ENCODE data around the gene FTO.
A peak's percentile ranks its signal among the peaks of the same experiment; 100 is the strongest.

The FTO gene

GRCh38 chr16:54128629-54129234 lies 424.8 kb downstream of the FTO start:
- DNase-seq (ENCODE audit: low read depth) = no peak

- DNase-seq (ENCODE audit: low read depth) = no peak
These were observed 425.9 kb downstream of the FTO start for GRCh38 chr16:54129810-54130209.

GRCh38 chr16:54135361-54136275 lies 431.7 kb downstream of the FTO start:
- no peak for DNase-seq (ENCODE audit: low read depth)

- no peak for DNase-seq (ENCODE audit: low read depth)
These were observed 432.3 kb downstream of the FTO start for GRCh38 chr16:54136276-54136625.

DNA sequence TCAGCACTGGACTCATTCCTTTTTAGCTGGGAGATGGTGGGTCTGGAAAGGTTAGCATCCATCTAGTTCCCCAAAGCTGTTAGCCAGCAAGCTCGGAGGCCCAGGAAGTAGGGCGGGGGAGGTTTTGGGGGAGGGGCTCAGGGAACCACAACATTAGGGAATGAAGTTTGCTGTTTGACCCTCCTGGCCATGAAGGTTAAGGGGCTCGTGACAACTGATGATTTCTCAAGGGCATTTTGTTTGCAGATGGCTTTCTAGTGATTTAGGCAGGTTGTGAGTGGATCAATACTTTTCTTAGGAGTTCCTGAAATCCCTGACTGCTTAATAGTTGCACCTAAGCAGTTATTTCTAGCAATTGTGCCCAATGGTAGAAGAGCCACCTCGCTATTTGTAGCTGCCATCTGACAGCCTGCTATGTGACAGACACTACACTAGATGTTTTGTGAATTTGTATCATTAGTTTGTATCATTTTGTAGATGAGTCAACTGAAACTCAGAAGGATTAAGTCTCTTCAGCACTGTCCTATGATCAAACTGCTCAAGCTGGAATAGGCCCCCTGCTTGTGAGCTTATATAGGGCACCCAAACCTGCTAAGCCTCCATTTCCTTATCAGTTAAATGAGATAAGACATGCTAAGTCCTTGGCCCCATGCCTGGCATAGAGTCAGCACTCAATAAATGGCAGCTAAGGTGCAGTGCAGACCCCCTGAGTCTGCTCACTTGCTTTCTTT lies 436.3 kb downstream of the FTO start:
- DNase-seq (ENCODE audit: low read depth) = peak; percentile 4

GRCh38 chr16:54140788-54141136 lies 436.8 kb downstream of the FTO start:
- DNase-seq (ENCODE audit: low read depth) = no peak

- DNase-seq (ENCODE audit: low read depth) = no peak
These were observed 438.8 kb downstream of the FTO start for GRCh38 chr16:54142787-54143186.

DNA sequence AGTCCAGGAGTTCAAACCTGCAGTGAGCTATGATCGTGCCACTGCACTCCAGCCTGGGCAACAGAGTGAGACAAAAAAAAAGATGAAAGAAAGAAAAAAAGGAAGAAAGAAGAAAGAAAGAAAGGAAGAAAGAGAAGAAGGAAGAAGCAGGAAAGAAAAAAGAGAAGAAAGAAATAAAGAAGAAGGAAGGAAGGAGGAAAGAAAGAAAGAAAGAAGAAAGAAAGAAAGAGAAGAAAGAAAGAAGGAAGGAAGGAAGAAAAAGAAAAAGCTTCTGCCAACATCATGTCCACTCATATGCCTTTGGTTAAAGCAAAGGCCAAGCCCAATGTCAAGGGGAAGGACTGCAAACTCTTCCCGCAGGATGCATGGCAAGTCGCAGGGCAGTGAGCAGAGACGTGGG lies 439.5 kb downstream of the FTO start:
- no peak for DNase-seq (ENCODE audit: low read depth)

GRCh38 chr16:54143934-54144571 lies 440.1 kb downstream of the FTO start:
- DNase-seq (ENCODE audit: low read depth) = no peak

- no peak for DNase-seq (ENCODE audit: low read depth)
These were observed 440.6 kb downstream of the FTO start for GRCh38 chr16:54144572-54144947.

- no peak for DNase-seq (ENCODE audit: low read depth)
These were observed 441.9 kb downstream of the FTO start for GRCh38 chr16:54145881-54146280.

DNA sequence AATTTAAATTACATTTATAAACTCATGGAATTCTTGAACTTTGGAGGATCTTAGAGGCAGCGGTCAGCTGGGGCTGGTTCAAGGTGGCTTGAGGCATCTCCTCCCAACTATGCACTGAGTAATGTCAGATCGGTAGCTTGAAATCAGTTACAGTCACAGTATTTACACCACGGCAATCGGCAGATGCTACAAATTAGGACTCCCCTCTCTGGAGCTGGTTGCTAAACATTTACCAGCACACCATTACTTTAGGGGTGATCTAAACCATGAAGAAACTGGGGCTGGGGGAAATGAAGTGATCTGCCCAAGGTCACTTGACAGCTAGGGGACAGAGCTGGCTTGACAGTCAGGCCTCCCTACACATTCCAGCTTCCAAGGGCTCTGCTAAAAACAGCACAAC lies 445.0 kb downstream of the FTO start:
- no peak for DNase-seq (ENCODE audit: low read depth)

GRCh38 chr16:54150861-54151260 lies 446.9 kb downstream of the FTO start:
- no peak for DNase-seq (ENCODE audit: low read depth)

DNA sequence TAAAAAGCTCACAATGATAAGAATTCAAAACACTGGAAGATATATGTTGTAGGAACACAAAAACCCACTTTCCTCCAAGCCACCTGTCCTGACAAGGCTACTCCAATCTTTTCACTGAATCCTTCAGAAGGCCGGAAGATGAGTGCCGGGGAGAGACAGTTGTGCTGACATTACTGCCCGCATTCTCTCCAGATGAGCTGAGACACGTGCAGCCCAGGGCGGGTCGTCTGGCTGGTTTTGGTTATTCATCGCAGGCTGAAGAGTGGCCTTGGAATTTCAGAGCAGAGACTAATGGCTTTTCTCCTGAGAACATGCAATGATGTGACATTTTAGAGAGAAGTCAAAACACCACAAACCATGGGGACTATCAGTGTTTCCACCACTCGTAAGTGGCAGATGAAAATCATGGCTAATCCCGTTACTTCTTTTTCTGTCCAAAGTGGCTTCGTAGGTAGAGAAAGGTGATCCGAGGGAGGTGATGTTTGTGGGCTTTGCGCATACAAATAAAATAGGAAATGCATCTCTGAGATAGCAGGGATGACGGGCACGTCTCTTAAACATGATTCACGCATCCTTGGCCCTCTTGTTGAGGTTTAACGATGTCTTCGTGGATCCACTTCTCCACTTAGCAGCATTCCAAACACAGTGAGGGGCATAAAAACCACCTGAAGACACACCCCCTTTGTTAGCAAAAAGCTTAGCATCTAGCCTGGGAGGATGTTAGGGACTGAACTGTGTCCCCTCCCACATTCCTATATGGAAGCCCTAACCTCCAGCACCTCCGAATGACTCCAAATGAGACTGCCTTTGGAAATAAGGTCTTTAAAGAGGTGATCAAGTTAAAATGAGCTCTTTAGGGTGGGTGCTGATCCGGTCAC lies 448.6 kb downstream of the FTO start:
- DNase-seq (ENCODE audit: low read depth) = no peak

GRCh38 chr16:54153240-54153934 lies 449.4 kb downstream of the FTO start:
- no peak for DNase-seq (ENCODE audit: low read depth)

DNA sequence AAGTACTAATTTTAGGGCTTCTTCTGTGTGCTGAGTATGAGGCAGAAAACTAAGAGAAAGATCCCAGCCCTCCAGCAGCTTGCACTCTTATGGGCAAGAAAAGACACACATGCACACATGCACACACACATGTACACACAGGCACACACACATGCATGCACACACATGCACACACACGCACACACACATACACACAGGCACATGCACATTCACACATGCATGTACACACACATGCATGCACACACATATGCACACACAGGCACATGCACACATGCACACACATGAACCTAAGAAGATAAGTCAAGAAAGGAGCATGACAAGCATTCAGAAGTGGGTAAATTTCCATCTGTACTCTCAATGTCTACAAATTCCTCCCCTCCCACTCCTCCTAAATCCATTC lies 452.4 kb downstream of the FTO start:
- no peak for DNase-seq (ENCODE audit: low read depth)

GRCh38 chr16:54158986-54159385 lies 455.0 kb downstream of the FTO start:
- DNase-seq (ENCODE audit: low read depth) = no peak

- no peak for DNase-seq (ENCODE audit: low read depth)
These were observed 455.6 kb downstream of the FTO start for GRCh38 chr16:54159490-54160080.

- no peak for DNase-seq (ENCODE audit: low read depth)
These were observed 456.4 kb downstream of the FTO start for GRCh38 chr16:54160252-54160860.
